Measurements from ENCODE around the gene RPTOR. TPM values are rescaled to one million over a fixed set of nuclear protein-coding genes. Genes with fewer than 3 reads are reported as not detected.

RPTOR gene
- total and polyA plus RNA-seq, 10 of the 15 experiments (the other 5 are each of a cell fraction or from before 2014, with no cell fraction given) = 0.18 to 32.1 (median 7.8) TPM

- Histone ChIP-seq H3K4me2 (ENCODE audit: control insufficient read depth, insufficient read depth) (no peak overlapping the region), H3K79me2 (ENCODE audit: control insufficient read depth, insufficient read depth, low read length) (peaks cover 2% of the 10 kb centered on the region), H2AFZ (ENCODE audit: control insufficient read depth, low read depth, low read length) (no peak overlapping the region), H3K27ac (ENCODE audit: control insufficient read depth, insufficient read depth) (no peak overlapping the region), H3K4me3 (no peak overlapping the region), H3K27me3 (replicated peaks in 1 of 2; ENCODE audit: control insufficient read depth in 2 of 2, insufficient read depth in 2 of 2, low read length in 1 of 2) (no peaks in the 10 kb centered on the region), H3K9me3 (replicated peaks; ENCODE audit: control insufficient read depth, insufficient read depth, low read length) (no peaks in the 10 kb centered on the region; the same call in 2 of the 3 replicates), H3K36me3 (ENCODE audit: control insufficient read depth in 2 of 2, insufficient read depth in 2 of 2, low read length in 1 of 2) (peaks cover 0 to 2% of the 10 kb centered on the region in 2 experiments; a peak in 2 of 4 replicates), H3K4me1 (ENCODE audit: control insufficient read depth, insufficient read depth, low read length) (no peaks in the 10 kb centered on the region), H3K9ac (ENCODE audit: control insufficient read depth, insufficient read depth, low read length) (no peak overlapping the region), H4K20me1 (ENCODE audit: control insufficient read depth, insufficient read depth) (no peaks in the 10 kb centered on the region; the same call in 1 of the 2 replicates)
- DNase-seq (ENCODE audit: low read depth, low spot score) (no peak), FAIRE-seq (no peak), ATAC-seq (no peak)
- CTCF ChIA-PET = no interaction called here
- SMC1A ChIA-PET (ENCODE audit: uncharacterized antibody, unreplicated experiment) = no interaction called here
- BruUV-seq (replicated peaks) = no TSS peak
- in situ Hi-C loops (cut with MboI) = no loop called here
- RAD21 ChIA-PET (ENCODE audit: unreplicated experiment) = no interaction called here
- no peak for TF ChIP-seq NFXL1 (IDR thresholded peaks at IDR 0.05; ENCODE audit: borderline replicate concordance)
- no peak for TF ChIP-seq ELK1 (IDR thresholded peaks at IDR 0.05; ENCODE audit: low read depth, low read length)
- TF ChIP-seq ZBTB4 (CRISPR knock-in tag; IDR thresholded peaks at IDR 0.05) = no peak
- no peak for TF ChIP-seq TCF3 (IDR thresholded peaks at IDR 0.05; ENCODE audit: borderline replicate concordance, insufficient read depth, low read depth, low read length)
- TF ChIP-seq, protein P1, sequence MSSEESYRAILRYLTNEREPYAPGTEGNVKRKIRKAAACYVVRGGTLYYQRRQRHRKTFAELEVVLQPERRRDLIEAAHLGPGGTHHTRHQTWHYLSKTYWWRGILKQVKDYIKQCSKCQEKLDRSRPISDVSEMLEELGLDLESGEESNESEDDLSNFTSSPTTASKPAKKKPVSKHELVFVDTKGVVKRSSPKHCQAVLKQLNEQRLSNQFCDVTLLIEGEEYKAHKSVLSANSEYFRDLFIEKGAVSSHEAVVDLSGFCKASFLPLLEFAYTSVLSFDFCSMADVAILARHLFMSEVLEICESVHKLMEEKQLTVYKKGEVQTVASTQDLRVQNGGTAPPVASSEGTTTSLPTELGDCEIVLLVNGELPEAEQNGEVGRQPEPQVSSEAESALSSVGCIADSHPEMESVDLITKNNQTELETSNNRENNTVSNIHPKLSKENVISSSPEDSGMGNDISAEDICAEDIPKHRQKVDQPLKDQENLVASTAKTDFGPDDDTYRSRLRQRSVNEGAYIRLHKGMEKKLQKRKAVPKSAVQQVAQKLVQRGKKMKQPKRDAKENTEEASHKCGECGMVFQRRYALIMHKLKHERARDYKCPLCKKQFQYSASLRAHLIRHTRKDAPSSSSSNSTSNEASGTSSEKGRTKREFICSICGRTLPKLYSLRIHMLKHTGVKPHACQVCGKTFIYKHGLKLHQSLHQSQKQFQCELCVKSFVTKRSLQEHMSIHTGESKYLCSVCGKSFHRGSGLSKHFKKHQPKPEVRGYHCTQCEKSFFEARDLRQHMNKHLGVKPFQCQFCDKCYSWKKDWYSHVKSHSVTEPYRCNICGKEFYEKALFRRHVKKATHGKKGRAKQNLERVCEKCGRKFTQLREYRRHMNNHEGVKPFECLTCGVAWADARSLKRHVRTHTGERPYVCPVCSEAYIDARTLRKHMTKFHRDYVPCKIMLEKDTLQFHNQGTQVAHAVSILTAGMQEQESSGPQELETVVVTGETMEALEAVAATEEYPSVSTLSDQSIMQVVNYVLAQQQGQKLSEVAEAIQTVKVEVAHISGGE (CRISPR knock-in tag; IDR thresholded peaks at IDR 0.05) = no peak
- no peak for TF ChIP-seq RUNX3 (IDR thresholded peaks at IDR 0.05; ENCODE audit: low read length)
- no peak for TF ChIP-seq WRNIP1 (IDR thresholded peaks at IDR 0.05; ENCODE audit: borderline replicate concordance, low read depth, low read length)
- no peak for TF ChIP-seq BMI1 (IDR thresholded peaks at IDR 0.05; ENCODE audit: borderline replicate concordance)
- TF ChIP-seq RELA (IDR thresholded peaks at IDR 0.05; ENCODE audit: borderline replicate concordance, partially characterized antibody) = no peak
- TF ChIP-seq, protein P2, sequence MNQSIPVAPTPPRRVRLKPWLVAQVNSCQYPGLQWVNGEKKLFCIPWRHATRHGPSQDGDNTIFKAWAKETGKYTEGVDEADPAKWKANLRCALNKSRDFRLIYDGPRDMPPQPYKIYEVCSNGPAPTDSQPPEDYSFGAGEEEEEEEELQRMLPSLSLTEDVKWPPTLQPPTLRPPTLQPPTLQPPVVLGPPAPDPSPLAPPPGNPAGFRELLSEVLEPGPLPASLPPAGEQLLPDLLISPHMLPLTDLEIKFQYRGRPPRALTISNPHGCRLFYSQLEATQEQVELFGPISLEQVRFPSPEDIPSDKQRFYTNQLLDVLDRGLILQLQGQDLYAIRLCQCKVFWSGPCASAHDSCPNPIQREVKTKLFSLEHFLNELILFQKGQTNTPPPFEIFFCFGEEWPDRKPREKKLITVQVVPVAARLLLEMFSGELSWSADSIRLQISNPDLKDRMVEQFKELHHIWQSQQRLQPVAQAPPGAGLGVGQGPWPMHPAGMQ (IDR thresholded peaks at IDR 0.05; ENCODE audit: borderline replicate concordance) = no peak
- TF ChIP-seq, protein P3, sequence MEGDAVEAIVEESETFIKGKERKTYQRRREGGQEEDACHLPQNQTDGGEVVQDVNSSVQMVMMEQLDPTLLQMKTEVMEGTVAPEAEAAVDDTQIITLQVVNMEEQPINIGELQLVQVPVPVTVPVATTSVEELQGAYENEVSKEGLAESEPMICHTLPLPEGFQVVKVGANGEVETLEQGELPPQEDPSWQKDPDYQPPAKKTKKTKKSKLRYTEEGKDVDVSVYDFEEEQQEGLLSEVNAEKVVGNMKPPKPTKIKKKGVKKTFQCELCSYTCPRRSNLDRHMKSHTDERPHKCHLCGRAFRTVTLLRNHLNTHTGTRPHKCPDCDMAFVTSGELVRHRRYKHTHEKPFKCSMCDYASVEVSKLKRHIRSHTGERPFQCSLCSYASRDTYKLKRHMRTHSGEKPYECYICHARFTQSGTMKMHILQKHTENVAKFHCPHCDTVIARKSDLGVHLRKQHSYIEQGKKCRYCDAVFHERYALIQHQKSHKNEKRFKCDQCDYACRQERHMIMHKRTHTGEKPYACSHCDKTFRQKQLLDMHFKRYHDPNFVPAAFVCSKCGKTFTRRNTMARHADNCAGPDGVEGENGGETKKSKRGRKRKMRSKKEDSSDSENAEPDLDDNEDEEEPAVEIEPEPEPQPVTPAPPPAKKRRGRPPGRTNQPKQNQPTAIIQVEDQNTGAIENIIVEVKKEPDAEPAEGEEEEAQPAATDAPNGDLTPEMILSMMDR (IDR thresholded peaks at IDR 0.05 in 2 of 3, conservative IDR thresholded peaks at IDR 0.05 in 1 of 3; ENCODE audit: control insufficient read depth in 2 of 3, extremely low read depth in 1 of 3, insufficient read depth in 1 of 3, low read depth in 3 of 3, low read length in 3 of 3) = no peak
- intact Hi-C loops (cut with micrococcal nuclease; ENCODE audit: unreplicated experiment) = no loop called here
- POLR2A ChIA-PET = no interaction called here
- 96% methylated on average over 4 of the region's 4 CpGs for WGBS (ENCODE audit: insufficient coverage, insufficient replicate concordance, low lambda C conversion rate, missing lambda C conversion rate)
Measured at GRCh38 chr17:80695979-80696378, 151.3 kb downstream of the RPTOR start.
